ENCODE data around the gene NBAS.

DNA sequence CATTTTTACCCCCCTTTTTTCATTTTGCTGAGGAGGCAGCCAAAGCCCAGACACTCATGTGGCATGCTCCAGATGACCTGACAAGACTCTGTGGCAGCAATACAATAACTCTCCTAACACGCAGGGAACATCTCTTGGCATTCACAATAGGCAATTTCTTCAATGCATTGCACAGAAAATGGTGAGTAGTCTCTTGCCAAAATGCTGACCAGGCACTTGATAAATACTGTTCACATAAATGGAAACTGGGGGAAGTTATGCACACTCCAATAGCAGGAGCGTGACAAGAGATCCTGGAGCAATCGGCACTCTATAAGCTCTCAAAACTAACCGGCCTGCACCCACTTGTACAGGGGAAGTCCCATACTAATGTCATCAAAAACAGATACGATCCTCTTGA, 66.3 kb downstream of the NBAS start:
- TF ChIP-seq, protein P1, sequence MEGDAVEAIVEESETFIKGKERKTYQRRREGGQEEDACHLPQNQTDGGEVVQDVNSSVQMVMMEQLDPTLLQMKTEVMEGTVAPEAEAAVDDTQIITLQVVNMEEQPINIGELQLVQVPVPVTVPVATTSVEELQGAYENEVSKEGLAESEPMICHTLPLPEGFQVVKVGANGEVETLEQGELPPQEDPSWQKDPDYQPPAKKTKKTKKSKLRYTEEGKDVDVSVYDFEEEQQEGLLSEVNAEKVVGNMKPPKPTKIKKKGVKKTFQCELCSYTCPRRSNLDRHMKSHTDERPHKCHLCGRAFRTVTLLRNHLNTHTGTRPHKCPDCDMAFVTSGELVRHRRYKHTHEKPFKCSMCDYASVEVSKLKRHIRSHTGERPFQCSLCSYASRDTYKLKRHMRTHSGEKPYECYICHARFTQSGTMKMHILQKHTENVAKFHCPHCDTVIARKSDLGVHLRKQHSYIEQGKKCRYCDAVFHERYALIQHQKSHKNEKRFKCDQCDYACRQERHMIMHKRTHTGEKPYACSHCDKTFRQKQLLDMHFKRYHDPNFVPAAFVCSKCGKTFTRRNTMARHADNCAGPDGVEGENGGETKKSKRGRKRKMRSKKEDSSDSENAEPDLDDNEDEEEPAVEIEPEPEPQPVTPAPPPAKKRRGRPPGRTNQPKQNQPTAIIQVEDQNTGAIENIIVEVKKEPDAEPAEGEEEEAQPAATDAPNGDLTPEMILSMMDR (optimal IDR thresholded peaks at IDR 0.05 in 1 of 3, IDR thresholded peaks at IDR 0.05 in 1 of 3, conservative IDR thresholded peaks at IDR 0.05 in 1 of 3; ENCODE audit: extremely low read depth in 1 of 3, insufficient read depth in 2 of 3, low read length in 3 of 3) = no peak
- no peak for TF ChIP-seq EZH2 (IDR thresholded peaks at IDR 0.05; ENCODE audit: low read length)

All from keratinocyte (primary cell).